ENCODE data around the gene RBFOX2. TPM values are rescaled to one million over a fixed set of nuclear protein-coding genes. Genes with fewer than 3 reads are reported as not detected.
"Not testable (repeated sequence)": the region's sequence is repeated elsewhere in the genome, so short reads cannot be mapped to it uniquely, and the experiment has no call there.

The RBFOX2 gene
- total RNA-seq, 4 donors from 2014 or later: 103 to 139 (median 108) TPM

DNA sequence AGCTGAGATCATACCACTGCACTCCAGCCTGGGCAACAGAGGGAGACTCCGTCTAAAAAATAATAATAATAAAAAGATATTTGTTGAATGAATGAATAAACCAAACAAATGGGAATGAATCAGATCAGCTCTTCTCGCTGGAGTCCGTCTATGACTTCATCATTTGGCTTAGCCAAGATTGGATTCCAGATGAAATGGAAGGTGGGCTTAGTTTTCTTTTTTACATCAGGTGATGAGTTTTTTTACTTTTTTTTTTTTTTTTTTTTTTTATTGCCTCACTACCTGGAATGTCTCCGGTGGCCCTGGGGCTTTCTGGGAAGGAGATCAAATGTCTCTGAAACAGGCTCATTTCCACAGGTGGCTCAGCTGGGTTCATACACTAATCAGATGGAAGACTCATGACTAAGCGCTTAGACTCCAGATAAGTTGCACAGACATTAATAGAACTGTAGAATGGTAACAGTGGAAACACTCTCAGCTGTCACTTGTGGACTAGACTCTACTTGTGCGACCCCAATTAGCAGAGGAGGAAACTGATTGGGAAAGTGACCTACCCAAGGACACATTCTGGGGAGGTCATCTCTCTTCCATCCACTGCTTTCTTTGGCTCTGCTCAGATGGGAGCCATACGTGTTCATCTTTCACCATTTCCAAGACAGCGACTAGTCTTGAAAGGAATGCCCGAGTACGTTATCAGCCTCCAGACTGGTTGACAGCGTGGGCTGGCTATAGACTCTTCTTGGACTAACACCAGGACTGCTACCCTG, 20.5 kb upstream of the RBFOX2 start:
- DNase-seq: no peak
- Histone ChIP-seq H3K4me1 (no peaks in the 10 kb centered on the region), H3K27ac (no peak overlapping the region), H3K27me3 (no peaks in the 10 kb centered on the region), H3K9me3 (no peaks in the 10 kb centered on the region), H3K4me3 (replicated peaks in 1 of 3) (no peak overlapping the region), H3K36me3 (no peaks in the 10 kb centered on the region)
- 91 to 93% methylated on average over 11 of the region's 11 CpGs for WGBS, 2 donors
- intact Hi-C loops (cut with DNase I): no loop called here
- no peak for TF ChIP-seq POLR2A (IDR thresholded peaks at IDR 0.05)
- TF ChIP-seq, protein P1, sequence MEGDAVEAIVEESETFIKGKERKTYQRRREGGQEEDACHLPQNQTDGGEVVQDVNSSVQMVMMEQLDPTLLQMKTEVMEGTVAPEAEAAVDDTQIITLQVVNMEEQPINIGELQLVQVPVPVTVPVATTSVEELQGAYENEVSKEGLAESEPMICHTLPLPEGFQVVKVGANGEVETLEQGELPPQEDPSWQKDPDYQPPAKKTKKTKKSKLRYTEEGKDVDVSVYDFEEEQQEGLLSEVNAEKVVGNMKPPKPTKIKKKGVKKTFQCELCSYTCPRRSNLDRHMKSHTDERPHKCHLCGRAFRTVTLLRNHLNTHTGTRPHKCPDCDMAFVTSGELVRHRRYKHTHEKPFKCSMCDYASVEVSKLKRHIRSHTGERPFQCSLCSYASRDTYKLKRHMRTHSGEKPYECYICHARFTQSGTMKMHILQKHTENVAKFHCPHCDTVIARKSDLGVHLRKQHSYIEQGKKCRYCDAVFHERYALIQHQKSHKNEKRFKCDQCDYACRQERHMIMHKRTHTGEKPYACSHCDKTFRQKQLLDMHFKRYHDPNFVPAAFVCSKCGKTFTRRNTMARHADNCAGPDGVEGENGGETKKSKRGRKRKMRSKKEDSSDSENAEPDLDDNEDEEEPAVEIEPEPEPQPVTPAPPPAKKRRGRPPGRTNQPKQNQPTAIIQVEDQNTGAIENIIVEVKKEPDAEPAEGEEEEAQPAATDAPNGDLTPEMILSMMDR (IDR thresholded peaks at IDR 0.05): no peak

DNA sequence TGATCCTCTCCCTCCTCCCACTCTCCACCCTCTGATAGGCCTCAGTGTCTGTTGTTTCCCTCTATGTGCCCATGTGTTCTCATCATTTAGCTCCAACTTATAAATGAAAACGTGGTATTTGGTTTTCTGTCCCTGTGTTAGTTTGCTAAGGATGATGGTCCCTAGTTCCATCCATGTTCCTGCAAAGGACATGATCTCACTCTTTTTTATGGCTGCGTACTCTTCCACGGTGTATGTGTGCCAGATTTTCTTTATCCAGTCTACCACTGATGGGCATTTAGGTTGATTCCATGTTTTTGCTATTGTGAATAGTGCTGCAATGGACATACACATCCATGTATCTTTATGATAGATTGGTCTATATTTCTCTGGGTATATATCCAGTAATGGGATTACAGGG, 15.9 kb upstream of the RBFOX2 start:
- H3K4me3 ChIP-seq (replicated peaks in 1 of 3); intact Hi-C loops (cut with DNase I); H3K4me1 ChIP-seq; H3K9me3 ChIP-seq; H3K27ac ChIP-seq; H3K36me3 ChIP-seq; H3K27me3 ChIP-seq; DNase-seq: not testable (repeated sequence)
- 87 to 97% methylated on average over 3 of the region's 3 CpGs for WGBS, 2 donors

DNA sequence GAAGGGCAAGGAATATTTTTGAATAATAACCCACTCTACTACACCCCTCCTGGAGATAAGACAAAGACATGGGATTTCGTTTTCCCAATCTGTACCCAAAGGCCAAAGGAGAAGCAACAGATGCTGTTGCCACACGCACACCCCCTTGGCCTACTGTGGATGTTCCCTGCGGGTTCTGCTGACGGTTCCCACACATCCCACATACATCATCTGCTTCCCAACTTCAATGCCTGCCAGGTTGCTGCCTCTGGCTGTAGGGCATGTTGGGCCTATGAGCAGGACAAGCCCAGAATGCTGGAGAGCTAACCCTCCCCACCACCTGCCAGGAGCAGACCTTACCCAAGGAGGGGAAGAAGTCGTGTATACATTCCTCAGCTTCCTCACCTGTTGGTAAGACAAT, 13.6 kb upstream of the RBFOX2 start:
- WGBS, 2 donors: 86 to 87% methylated on average over 5 of the region's 5 CpGs
- Histone ChIP-seq H3K27me3 (no peaks in the 10 kb centered on the region), H3K9me3 (no peaks in the 10 kb centered on the region), H3K4me3 (replicated peaks in 1 of 3) (no peak overlapping the region), H3K36me3 (no peaks in the 10 kb centered on the region), H3K27ac (no peak overlapping the region), H3K4me1 (no peaks in the 10 kb centered on the region)
- intact Hi-C loops (cut with DNase I): no loop called here
- TF ChIP-seq POLR2A (IDR thresholded peaks at IDR 0.05): no peak
- TF ChIP-seq, protein P1 (IDR thresholded peaks at IDR 0.05): no peak
- DNase-seq: no peak

DNA sequence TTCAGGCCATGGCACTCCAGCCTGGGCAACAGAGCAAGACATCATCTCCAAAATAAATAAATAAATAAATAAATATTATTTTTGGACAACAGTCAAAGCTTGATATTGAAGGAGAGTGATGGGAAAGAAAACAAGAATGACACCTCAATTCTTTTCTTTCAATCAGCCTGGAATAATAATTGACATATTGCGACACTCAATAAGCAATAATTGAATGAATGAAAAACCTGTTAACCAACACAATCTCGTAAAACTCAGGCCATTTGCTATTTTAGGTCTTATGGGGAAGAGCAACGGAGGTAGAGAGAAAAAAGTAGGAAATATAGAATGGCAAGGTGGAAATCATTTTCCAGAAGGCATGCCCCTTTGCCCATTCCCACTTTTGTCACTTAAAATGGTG, 10.5 kb upstream of the RBFOX2 start:
- Histone ChIP-seq H3K9me3 (no peaks in the 10 kb centered on the region), H3K27ac (no peak overlapping the region), H3K4me1 (no peaks in the 10 kb centered on the region), H3K36me3 (no peaks in the 10 kb centered on the region), H3K27me3 (no peaks in the 10 kb centered on the region), H3K4me3 (replicated peaks in 1 of 3) (no peak overlapping the region)
- DNase-seq: no peak
- WGBS, 2 donors: 92 to 93% methylated on average over 3 of the region's 3 CpGs
- TF ChIP-seq, protein P1 (IDR thresholded peaks at IDR 0.05): no peak
- no peak for TF ChIP-seq POLR2A (IDR thresholded peaks at IDR 0.05)
- intact Hi-C loops (cut with DNase I): no loop called here

DNA sequence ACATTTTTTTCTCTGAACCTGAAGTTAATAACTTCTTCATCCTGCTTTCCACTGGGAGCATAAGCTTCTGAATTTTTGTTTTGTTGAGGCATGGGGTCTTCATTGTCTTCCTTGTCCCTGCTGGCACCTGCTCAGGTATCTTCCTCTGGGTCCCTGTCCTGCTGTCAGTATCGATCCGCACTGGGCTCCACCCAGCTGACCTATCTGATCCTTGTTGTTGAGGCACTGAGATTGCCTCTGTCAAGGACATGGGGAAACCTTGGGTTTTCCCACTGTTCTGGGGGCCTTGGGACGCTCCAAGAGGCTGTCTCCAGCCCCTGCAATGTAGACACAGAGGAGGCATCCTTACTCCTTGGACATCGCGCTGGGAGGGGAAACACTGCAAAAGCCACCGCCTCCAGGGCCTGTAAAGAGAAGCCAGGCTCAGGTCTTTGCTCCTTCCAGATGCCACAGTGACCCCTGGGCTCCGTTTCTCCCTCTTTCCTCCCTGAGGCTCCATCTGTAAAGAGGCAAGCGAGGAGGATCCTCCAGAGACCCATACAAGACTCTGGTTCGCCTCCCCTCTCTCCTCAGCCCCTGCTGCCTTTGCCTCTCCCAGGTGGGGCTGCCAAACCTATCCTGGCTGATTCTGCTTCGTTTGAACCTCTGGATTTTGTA, 8.6 kb upstream of the RBFOX2 start:
- Histone ChIP-seq H3K4me3 (replicated peaks in 1 of 3) (no peak overlapping the region), H3K27me3 (no peaks in the 10 kb centered on the region), H3K4me1 (no peaks in the 10 kb centered on the region), H3K36me3 (no peaks in the 10 kb centered on the region), H3K9me3 (no peaks in the 10 kb centered on the region), H3K27ac (no peak overlapping the region)
- no peak for TF ChIP-seq POLR2A (IDR thresholded peaks at IDR 0.05)
- TF ChIP-seq, protein P1 (IDR thresholded peaks at IDR 0.05): no peak
- intact Hi-C loops (cut with DNase I): no loop called here
- no peak for DNase-seq
- WGBS, 2 donors: 85 to 88% methylated on average over 6 to 8 of the region's 10 CpGs
